ENCODE data around the gene CCDC85C. TPM values are rescaled to one million over a fixed set of nuclear protein-coding genes. Genes with fewer than 3 reads are reported as not detected.

CCDC85C gene
- total RNA-seq, 1 donor from 2014 or later: 5.2 TPM

- no peak for DNase-seq (ENCODE audit: low spot score)
Observed at GRCh38 chr14:99542566-99542965, 61.4 kb downstream of the CCDC85C start.

- no peak for DNase-seq (ENCODE audit: low spot score)
Observed at GRCh38 chr14:99541677-99542470, 62.1 kb downstream of the CCDC85C start.

GRCh38 chr14:99541211-99541610 is 62.8 kb downstream of the CCDC85C start:
- DNase-seq (ENCODE audit: low spot score): no peak

GRCh38 chr14:99540196-99541032 is 63.6 kb downstream of the CCDC85C start:
- DNase-seq (ENCODE audit: low spot score): no peak

- no peak for DNase-seq (ENCODE audit: low spot score)
Observed at GRCh38 chr14:99539491-99539890, 64.5 kb downstream of the CCDC85C start.

- DNase-seq (ENCODE audit: low spot score): no peak
Observed at GRCh38 chr14:99538733-99539132, 65.3 kb downstream of the CCDC85C start.

GRCh38 chr14:99538275-99538674 is 65.7 kb downstream of the CCDC85C start:
- DNase-seq (ENCODE audit: low spot score): no peak

- no peak for DNase-seq (ENCODE audit: low spot score)
Observed at GRCh38 chr14:99537399-99537798, 66.6 kb downstream of the CCDC85C start.

GRCh38 chr14:99535908-99536778 is 67.9 kb downstream of the CCDC85C start:
- no peak for DNase-seq (ENCODE audit: low spot score)

GRCh38 chr14:99535448-99535847 is 68.6 kb downstream of the CCDC85C start:
- DNase-seq (ENCODE audit: low spot score): no peak

GRCh38 chr14:99534863-99535262 is 69.1 kb downstream of the CCDC85C start:
- DNase-seq (ENCODE audit: low spot score): no peak

- no peak for DNase-seq (ENCODE audit: low spot score)
Observed at GRCh38 chr14:99534333-99534732, 69.7 kb downstream of the CCDC85C start.

GRCh38 chr14:99532310-99532709 is 71.7 kb downstream of the CCDC85C start:
- DNase-seq (ENCODE audit: low spot score): no peak

GRCh38 chr14:99531251-99532096 is 72.5 kb downstream of the CCDC85C start:
- DNase-seq (ENCODE audit: low spot score): no peak

GRCh38 chr14:99530407-99531155 is 73.4 kb downstream of the CCDC85C start:
- DNase-seq (ENCODE audit: low spot score): no peak

GRCh38 chr14:99529899-99530298 is 74.1 kb downstream of the CCDC85C start:
- no peak for DNase-seq (ENCODE audit: low spot score)

- DNase-seq (ENCODE audit: low spot score): no peak
Observed at GRCh38 chr14:99527427-99528076, 76.5 kb downstream of the CCDC85C start.

GRCh38 chr14:99527026-99527425 is 77.0 kb downstream of the CCDC85C start:
- no peak for DNase-seq (ENCODE audit: low spot score)

GRCh38 chr14:99525699-99526080 is 78.3 kb downstream of the CCDC85C start:
- no peak for DNase-seq (ENCODE audit: low spot score)
